Keratinocyte (primary cell): ENCODE measurements around the gene ENTPD2. TPM values are rescaled to one million over a fixed set of nuclear protein-coding genes. Genes with fewer than 3 reads are reported as not detected.

Experiments
- DNase-seq: peaks from one replicate; pipeline ENCODE4 v3.0.0-alpha.2; 2011; ENCODE audit warnings: low read depth, missing footprints, low spot score
- FAIRE-seq: peaks from 2 replicates; lab custom pipeline; 2011; peaks lifted over from hg19 to GRCh38; lab: Jason Lieb, UNC
- H2AFZ ChIP-seq: 2 replicates; pipeline ENCODE4 v1.6.0; 2012; ENCODE audit warnings: low read length, control low read depth, inconsistent platforms; ENCODE audit not compliant: control insufficient read depth
- H3K27ac ChIP-seq: 2 replicates; pipeline ENCODE4 v1.5.1; 2011; ENCODE audit warnings: low read length; ENCODE audit not compliant: control insufficient read depth, insufficient read depth
- H3K27me3 ChIP-seq: 3 replicates; pipeline ENCODE4 v1.6.0; 2011; ENCODE audit warnings: low read length; ENCODE audit not compliant: control insufficient read depth, insufficient read depth; ENCODE audit errors: extremely low read depth
- H3K36me3 ChIP-seq, 2 experiments: 2 replicates in 1 of 2; 3 replicates in 1 of 2; pipeline ENCODE4 v1.5.1; 2011; ENCODE audit warnings: low read length in 2 of 2, mild to moderate bottlenecking in 1 of 2; ENCODE audit not compliant: control insufficient read depth in 2 of 2, insufficient read depth in 2 of 2; ENCODE audit errors: extremely low read depth in 1 of 2
- H3K4me1 ChIP-seq: 3 replicates; pipeline ENCODE4 v1.5.1; 2011; ENCODE audit warnings: low read length; ENCODE audit not compliant: control insufficient read depth, insufficient read depth; ENCODE audit errors: extremely low read depth
- H3K4me2 ChIP-seq: 3 replicates; pipeline ENCODE4 v1.6.0; 2011; ENCODE audit warnings: low read depth, low read length; ENCODE audit not compliant: control insufficient read depth, insufficient read depth; ENCODE audit errors: extremely low read depth
- H3K4me3 ChIP-seq, 3 experiments: fragments of 200-600 bp in 1 of 3; sonication (generic) in 1 of 3; 2 replicates in 2 of 3; 3 replicates in 1 of 3; pipeline ENCODE4 v1.5.1; 2011 to 2016; ENCODE audit warnings: low read length in 3 of 3, mild to moderate bottlenecking in 3 of 3, control low read depth in 2 of 3, inconsistent platforms in 1 of 3, low read depth in 1 of 3, mixed read lengths in 1 of 3, mixed run types in 1 of 3, moderate library complexity in 1 of 3; ENCODE audit not compliant: control insufficient read depth in 2 of 3, insufficient read depth in 2 of 3; ENCODE audit errors: extremely low read depth in 1 of 3
- H3K79me2 ChIP-seq: 2 replicates; pipeline ENCODE4 v1.6.0; 2012; ENCODE audit warnings: low read length; ENCODE audit not compliant: control insufficient read depth, insufficient read depth
- H3K9ac ChIP-seq: 3 replicates; pipeline ENCODE4 v1.6.0; 2011; ENCODE audit warnings: low read length; ENCODE audit not compliant: control insufficient read depth, insufficient read depth; ENCODE audit errors: extremely low read depth
- H3K9me1 ChIP-seq: 3 replicates; pipeline ENCODE4 v1.6.0; 2011; ENCODE audit warnings: low read length; ENCODE audit not compliant: control insufficient read depth, insufficient read depth; ENCODE audit errors: extremely low read depth
- H3K9me3 ChIP-seq: 2 replicates; pipeline ENCODE4 v1.5.1; 2012; ENCODE audit warnings: low read depth, low read length; ENCODE audit not compliant: control insufficient read depth
- H4K20me1 ChIP-seq: 3 replicates; pipeline ENCODE4 v1.6.0; 2011; ENCODE audit warnings: low read length; ENCODE audit not compliant: control insufficient read depth, insufficient read depth; ENCODE audit errors: extremely low read depth
- EZH2 ChIP-seq: IDR thresholded peaks from one replicate; pipeline ENCODE4 v1.6.1; 2012; ENCODE audit warnings: inconsistent platforms, mild to moderate bottlenecking, low read length, moderate library complexity
- dilution Hi-C: fragments of 300-500 bp; cut with MboI; formaldehyde crosslinking; loops from one replicate; pipeline ENCODE4 v1.7.0; 2020; ENCODE audit warnings: low sequenced_read_pairs; ENCODE audit not compliant: extremely low pct_ligation_motif_present
- polyA plus RNA-seq, 5 experiments: library from polyadenylated mRNA; depleted of rRNA in 3 of 5; stranded (reverse) in 3 of 5; stranded (forward) in 1 of 5; unstranded in 1 of 5; fragments of >200 nt; gene quantifications; 1 replicate in 1 of 5; 2 replicates in 3 of 5; 3 replicates in 1 of 5; pipeline versions ENCODE4 v1.2.1 to v1.2.3, GENCODE V29; 2011 to 2012; ENCODE audit warnings: missing spikeins in 2 of 5, low read depth in 1 of 5, low replicate concordance in 1 of 5
- TF ChIP-seq, protein P1 (sequence below), 3 experiments: IDR thresholded peaks in 1 of 3; conservative IDR thresholded peaks in 1 of 3; optimal IDR thresholded peaks in 1 of 3; 2 replicates in 2 of 3; 3 replicates in 1 of 3; pipeline versions ENCODE3 to v1.5.1; 2011; ENCODE audit warnings: low read length in 3 of 3, mild to moderate bottlenecking in 3 of 3, moderate library complexity in 2 of 3, control low read depth in 1 of 3, inconsistent platforms in 1 of 3; ENCODE audit not compliant: insufficient read depth in 2 of 3; ENCODE audit errors: extremely low read depth in 1 of 3

The ENTPD2 gene
- polyA plus RNA-seq, 1 donor (not counting 4 experiments of a cell fraction or from before 2014, with no cell fraction given): 0.52 TPM

DNA sequence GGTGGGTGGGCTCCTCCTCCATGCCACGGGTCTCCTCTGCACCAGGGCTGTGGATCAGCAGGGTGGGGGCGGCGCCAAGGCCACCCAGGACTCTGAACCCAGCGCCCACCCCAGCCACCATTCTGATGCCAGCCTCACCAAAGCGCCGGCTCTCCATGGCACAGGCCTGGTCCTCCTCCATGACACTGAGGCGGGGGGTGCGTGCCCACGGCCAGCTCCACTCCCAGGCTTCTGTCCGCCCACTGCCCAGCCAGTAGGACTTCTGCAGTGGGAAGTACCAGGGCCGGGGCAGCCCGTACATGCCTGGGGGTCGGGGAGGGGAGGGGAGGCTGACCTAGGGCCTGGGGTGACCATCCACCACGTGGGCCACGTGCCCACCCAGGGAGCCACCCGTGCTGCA lies 37.4 kb downstream of the ENTPD2 start:
- Histone ChIP-seq H2AFZ (no peak overlapping the region), H3K27me3 (no peaks in the 10 kb centered on the region), H4K20me1 (no peaks in the 10 kb centered on the region), H3K36me3 (no peaks in the 10 kb centered on the region), H3K4me3 (no peak overlapping the region), H3K4me1 (no peaks in the 10 kb centered on the region), H3K9me3 (no peaks in the 10 kb centered on the region), H3K9me1 (no peaks in the 10 kb centered on the region), H3K9ac (no peak overlapping the region), H3K79me2 (no peaks in the 10 kb centered on the region), H3K27ac (no peak overlapping the region), H3K4me2 (no peak overlapping the region)
- dilution Hi-C loops: no loop called here
- DNase-seq: no peak
- TF ChIP-seq, protein P1, sequence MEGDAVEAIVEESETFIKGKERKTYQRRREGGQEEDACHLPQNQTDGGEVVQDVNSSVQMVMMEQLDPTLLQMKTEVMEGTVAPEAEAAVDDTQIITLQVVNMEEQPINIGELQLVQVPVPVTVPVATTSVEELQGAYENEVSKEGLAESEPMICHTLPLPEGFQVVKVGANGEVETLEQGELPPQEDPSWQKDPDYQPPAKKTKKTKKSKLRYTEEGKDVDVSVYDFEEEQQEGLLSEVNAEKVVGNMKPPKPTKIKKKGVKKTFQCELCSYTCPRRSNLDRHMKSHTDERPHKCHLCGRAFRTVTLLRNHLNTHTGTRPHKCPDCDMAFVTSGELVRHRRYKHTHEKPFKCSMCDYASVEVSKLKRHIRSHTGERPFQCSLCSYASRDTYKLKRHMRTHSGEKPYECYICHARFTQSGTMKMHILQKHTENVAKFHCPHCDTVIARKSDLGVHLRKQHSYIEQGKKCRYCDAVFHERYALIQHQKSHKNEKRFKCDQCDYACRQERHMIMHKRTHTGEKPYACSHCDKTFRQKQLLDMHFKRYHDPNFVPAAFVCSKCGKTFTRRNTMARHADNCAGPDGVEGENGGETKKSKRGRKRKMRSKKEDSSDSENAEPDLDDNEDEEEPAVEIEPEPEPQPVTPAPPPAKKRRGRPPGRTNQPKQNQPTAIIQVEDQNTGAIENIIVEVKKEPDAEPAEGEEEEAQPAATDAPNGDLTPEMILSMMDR (optimal IDR thresholded peaks at IDR 0.05 in 1 of 3, IDR thresholded peaks at IDR 0.05 in 1 of 3, conservative IDR thresholded peaks at IDR 0.05 in 1 of 3; ENCODE audit: extremely low read depth in 1 of 3, insufficient read depth in 2 of 3, low read length in 3 of 3): no peak
- FAIRE-seq: no peak

GRCh38 chr9:137015976-137016375 lies 37.9 kb downstream of the ENTPD2 start:
- H3K9ac ChIP-seq: no peak overlapping the region
- FAIRE-seq (no peak), DNase-seq (no peak)
- no peaks in the 10 kb centered on the region for H3K4me1 ChIP-seq
- H4K20me1 ChIP-seq: no peaks in the 10 kb centered on the region
- H3K4me3 ChIP-seq: no peak overlapping the region
- H3K4me2 ChIP-seq: no peak overlapping the region
- no peaks in the 10 kb centered on the region for H3K36me3 ChIP-seq
- TF ChIP-seq, protein P1 (optimal IDR thresholded peaks at IDR 0.05 in 1 of 3, IDR thresholded peaks at IDR 0.05 in 1 of 3, conservative IDR thresholded peaks at IDR 0.05 in 1 of 3; ENCODE audit: extremely low read depth in 1 of 3, insufficient read depth in 2 of 3, low read length in 3 of 3): no peak
- no peak for TF ChIP-seq EZH2
- no peaks in the 10 kb centered on the region for H3K27me3 ChIP-seq
- H2AFZ ChIP-seq: no peak overlapping the region
- no peaks in the 10 kb centered on the region for H3K9me3 ChIP-seq
- dilution Hi-C loops: no loop called here
- H3K9me1 ChIP-seq: no peaks in the 10 kb centered on the region
- no peak overlapping the region for H3K27ac ChIP-seq
- no peaks in the 10 kb centered on the region for H3K79me2 ChIP-seq
